GM12891 (cell line): ENCODE data around the gene DVL3.

Source experiments
- POLR2A ChIP-seq: IDR thresholded peaks from 2 replicates; pipeline ENCODE4 v1.6.1; 2011; ENCODE audit warnings: low read depth, low read length, control low read depth
- TAF1 ChIP-seq: IDR thresholded peaks from 2 replicates; pipeline ENCODE4 v1.6.1; 2011; ENCODE audit warnings: low read depth, low read length, control low read depth

GRCh38 chr3:184157206-184157605 is 2.0 kb downstream of the DVL3 start:
- TF ChIP-seq POLR2A (no peak), TAF1 (no peak)
